GM19463 (cell line): ENCODE data around the gene RARS1.

Experiments used
- ATAC-seq: cut with Tn5 transposase; IDR thresholded peaks from one replicate; pipeline ENCODE4 v1.9.1; 2021; ENCODE audit warnings: mild to moderate bottlenecking, moderate library complexity; ENCODE audit not compliant: unreplicated experiment

Gene RARS1

DNA sequence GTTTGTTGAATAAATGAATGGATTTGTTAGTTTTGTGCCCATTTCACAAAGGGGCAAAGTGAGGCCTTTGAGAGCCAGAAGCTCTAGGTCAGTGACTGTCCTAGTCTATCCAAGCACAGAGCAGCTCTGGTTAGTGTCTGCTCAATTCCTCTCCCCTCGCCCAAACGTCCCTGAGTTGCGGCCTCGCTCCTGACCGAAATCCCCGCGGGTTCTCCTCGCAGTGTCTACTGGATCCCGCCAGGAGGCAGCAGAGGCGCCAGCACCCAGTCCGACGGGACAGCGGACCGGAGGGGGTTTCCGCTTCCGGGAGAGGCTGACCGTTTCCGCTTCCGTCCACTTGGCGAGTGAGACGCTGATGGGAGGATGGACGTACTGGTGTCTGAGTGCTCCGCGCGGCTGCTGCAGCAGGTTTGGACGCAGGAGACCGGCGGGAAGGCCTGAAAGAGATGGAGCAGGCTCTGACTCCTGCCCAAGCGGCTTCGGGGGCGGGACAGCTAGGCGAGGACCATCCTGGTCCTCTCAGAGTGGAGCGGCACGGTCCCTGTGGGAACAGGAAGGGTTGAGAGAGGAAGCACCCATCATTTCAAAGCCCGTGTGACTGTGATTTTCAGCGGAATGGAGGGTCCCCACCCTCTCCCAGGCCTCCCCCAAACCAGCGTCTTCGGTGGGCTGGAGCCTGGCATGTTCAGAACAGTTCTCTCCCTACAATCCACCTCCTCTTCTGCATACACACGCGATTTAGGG is at the start of gene RARS1:
Gene RARS1, plus strand, starts transcription at position 336 of the 744 bp plus-strand sequence. Its CDS starts 28 bp downstream, at position 364.
- ATAC-seq = peak; percentile 68

DNA sequence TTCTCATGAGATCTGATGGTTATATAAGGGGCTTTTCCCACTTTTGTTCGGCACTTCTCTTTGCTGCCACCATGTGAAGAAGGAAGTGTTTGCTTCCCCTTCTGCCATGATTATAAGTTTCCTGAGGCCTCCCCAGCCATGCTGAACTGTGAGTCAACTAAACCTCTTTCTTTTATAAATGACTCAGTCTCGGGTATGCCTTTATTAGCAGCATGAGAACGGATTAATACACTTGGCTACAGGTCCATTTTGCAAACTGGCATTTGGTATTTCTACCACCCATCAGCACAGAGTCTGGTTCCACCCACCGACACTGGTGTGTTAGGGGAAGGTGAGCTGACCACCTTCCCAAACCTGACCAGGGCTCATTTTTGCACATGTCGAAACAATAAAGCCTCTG is 47.9 kb upstream of the RARS1 start:
- ATAC-seq = no peak

DNA sequence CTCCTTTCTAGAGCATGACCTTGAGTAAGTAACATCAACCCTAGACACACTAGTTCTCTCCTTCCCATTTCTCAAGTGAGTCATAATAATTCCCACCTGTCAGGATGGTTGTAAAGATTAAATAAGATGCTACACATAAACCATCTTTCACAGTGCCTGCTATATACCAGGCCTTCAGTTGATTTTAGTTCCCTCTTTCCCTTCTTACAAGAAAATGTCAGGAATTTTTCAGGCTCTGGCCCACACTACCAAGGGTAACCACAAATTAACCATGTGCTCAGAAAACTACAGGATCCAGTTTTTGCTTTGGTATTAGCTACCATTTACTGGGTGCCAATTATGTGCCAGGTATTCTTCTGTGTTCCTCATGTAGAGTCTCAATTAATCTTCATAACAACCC is 42.7 kb upstream of the RARS1 start:
- no peak for ATAC-seq

DNA sequence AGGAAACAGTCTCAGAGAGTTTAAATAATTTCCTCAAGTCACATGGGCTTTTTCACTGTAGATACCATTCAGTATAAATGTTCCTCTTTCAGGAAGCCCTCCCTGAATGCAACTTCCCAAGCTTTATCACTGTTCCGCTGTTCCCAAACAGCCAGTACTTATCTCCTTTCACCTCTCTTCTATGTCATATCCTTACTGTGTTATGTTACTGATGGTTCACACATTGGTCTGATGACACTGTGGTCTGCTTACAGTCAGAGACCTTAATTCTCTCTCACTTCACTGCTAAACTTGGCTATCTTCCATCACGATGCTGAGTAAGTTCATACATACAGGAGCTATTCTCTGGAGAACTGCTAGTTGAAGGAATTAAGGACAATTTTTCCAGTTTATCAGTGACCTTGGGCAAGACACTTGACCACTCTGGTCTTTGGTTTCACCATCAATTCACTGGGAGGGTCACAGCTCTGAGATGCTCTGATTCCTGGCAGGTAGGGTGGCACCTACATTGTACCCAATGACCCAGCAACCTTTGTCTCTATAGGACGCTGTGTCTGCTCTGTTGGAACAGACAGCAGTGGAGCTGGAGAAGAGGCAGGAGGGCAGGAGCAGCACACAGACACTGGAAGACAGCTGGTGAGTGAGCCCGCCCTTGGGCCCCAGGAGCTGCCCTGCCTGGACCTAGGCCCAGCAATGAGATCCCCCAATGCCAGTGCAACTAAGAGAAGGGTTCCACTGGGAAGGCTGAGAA is 42.1 kb upstream of the RARS1 start:
- ATAC-seq = no peak

DNA sequence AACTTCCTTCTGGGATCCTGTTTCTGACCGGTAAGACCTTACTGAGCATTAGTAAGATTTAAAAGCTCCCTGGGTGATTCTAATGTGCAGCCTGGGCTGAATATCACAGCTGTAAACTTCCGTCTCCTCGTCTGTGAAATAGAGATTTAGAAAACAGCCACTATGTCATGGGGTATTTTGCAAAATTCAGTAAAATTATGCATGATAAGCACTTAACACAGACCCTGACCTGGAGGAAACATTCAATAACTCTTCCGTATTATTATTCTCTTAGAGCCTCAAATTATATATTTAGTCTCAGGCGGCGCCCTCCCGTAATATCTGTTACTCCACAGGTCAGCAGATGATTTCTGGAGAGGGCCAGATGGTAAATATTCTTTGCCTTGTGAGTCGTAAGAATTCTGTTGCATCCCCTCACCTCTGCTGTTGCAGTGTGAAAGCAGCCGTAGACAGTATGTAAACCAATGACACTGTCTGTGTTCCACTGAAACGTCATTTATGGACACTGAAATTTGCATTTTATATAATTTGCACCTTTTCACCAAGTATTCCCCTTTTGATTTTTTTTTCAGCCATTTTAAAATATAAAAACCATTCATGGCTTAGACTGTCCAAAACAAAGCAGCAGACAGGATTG is 39.2 kb upstream of the RARS1 start:
- no peak for ATAC-seq

DNA sequence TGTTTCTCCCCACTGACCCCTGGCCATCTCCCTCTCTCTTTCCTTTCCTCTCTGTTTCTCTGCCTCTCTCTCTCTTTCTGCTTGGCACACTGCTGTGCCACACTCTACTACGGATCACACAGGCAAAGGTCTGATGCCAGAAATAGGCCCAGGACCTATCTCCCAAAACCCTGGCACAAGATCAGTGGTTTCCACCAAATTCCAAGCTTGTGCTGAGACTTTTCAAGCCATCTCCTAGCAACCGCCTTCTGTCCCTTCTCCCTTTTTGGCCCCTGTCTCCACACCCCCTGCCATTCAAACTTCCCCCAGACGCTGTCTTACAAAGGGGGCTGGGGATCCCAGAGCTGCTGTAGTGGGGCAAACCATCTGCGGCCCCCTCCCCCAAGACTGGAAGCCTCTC is 38.5 kb upstream of the RARS1 start:
- ATAC-seq = no peak

DNA sequence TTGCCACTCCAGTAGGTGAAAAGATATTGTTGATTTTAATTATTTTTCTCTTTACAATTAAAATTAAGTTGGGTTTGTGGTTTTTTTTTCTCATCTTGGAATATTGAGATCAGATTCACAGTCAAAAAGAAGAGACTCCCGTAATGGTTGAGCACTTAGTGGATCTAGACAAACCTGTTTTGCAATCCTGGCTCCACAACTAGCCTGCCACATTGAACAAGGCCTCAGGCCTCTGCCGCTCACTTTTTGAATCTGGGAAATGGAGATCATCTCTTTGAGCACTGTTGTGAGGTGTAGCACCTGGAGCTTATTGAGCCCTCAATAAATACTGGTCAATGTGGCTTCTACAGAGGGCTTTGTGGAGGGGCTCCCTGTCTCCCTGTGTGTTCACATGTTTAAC is 37.1 kb upstream of the RARS1 start:
- ATAC-seq = no peak

DNA sequence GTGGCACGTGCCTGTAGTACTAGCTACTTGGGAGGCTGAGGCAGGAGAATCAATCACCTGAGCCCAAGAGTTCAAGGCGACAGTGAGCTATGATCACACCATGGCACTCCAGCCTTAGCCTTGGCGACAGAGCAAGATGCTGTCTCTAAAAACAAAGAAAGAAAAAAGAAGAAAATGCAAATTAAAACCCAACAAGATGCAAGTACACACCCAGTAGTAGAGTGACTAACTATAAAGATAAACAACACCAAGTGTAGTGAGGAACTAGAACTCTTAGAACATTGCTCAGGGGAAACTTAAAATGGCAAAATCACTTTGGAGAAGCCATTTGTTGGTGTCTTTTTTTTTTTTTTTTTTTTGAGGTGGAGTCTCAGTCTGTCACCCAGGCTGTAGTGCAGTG is 34.7 kb upstream of the RARS1 start:
- no peak for ATAC-seq

DNA sequence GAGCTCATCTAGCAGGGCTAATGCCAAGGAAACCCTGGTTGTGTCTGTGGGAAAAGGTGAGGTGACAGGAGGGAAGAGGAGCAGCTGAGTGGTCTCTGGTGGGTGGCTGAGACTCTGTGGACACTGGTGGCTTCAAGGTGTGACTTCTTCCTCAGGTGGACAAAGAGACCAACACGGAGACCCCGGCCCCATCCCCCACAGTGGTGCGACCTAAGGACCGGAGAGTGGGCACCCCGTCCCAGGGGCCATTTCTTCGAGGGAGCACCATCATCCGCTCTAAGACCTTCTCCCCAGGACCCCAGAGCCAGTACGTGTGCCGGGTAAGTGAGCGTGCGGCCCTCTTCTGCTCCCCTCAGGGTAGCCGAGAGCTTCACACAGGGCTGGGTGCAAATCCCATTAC is 31.1 kb upstream of the RARS1 start:
- ATAC-seq = no peak

DNA sequence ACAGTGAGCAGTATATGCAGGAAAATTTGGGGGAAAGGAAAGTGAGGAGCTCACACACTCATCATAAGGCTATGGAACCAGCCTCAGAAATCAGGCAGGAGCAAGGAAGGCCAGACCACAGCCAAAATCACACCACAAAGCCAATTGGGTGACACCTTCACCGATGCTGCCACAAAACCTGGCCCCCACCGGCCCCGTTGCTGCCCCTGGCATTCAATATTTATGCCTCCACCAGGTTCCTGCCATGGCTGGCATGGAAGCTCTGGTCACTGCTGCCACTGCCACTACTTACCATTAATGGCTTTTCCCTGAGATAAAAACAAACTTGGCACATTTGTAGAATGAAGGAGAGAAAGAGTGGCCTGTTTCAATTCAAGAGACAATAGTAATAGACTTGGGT is 28.7 kb upstream of the RARS1 start:
- ATAC-seq = no peak

DNA sequence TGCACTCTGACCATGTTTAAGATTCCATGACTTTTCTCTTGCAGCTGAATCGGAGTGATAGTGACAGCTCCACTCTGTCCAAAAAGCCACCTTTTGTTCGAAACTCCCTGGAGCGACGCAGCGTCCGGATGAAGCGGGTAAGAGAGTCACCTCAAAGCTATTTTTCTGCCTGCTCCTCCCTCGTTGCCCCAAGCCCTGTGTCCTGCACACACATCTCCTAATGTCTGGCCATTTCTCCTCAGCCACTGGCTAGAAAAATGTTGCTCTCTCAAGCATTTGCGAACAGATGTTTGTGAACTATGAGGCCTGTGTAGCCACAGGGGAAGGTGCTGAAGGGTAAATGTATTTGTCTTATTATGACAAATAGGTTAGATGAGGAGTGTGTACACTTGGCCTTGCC is 25.7 kb upstream of the RARS1 start:
- ATAC-seq = no peak

DNA sequence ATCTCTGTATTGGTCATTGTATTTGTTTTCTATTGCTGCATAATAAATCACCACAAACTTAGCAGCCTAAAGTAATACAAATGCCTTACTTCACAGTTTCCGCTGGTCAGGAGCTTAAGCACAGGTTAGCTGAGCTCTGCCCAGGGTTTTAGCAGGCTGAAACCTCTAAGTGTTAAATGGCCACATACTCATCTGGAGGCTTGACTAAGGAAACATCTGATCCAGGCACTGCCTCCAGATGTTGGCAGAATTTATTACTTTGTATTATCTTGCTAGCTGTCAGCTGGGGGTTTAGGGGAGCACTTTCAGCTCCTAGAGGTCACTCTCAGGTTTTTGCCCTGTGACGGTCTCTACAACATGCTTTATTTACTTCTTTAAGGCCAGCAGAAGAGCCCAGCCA is 23.2 kb upstream of the RARS1 start:
- no peak for ATAC-seq

DNA sequence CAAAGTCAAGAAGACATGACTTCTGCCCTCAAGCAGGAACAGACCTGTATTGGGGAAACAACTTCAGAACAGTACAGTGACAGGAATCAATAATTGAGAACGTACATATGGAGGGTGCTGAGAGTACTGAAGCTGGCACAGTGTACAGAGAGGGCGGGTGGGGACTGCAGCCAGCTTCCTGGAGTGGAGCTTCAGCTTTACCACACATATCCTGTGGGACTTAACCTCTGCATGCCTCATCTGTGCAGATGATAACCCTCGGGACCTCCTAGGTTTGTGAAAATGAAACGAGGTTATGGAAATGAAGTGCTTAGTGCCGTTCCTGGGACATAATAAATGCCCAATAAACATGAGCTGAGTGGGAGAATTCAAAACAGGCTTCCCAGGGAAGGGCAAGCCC is 22.1 kb upstream of the RARS1 start:
- no peak for ATAC-seq

DNA sequence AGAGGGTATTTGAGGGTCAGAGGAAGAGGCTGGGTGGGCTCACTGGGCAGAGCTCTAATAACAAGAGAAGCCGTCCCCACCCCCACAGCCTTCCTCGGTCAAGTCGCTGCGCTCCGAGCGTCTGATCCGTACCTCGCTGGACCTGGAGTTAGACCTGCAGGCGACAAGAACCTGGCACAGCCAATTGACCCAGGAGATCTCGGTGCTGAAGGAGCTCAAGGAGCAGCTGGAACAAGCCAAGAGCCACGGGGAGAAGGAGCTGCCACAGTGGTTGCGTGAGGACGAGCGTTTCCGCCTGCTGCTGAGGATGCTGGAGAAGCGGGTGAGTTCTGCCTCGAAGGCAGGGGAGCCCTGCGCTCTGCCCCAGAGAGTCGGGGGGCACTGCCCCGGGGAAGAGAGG is 21.6 kb upstream of the RARS1 start:
- no peak for ATAC-seq

DNA sequence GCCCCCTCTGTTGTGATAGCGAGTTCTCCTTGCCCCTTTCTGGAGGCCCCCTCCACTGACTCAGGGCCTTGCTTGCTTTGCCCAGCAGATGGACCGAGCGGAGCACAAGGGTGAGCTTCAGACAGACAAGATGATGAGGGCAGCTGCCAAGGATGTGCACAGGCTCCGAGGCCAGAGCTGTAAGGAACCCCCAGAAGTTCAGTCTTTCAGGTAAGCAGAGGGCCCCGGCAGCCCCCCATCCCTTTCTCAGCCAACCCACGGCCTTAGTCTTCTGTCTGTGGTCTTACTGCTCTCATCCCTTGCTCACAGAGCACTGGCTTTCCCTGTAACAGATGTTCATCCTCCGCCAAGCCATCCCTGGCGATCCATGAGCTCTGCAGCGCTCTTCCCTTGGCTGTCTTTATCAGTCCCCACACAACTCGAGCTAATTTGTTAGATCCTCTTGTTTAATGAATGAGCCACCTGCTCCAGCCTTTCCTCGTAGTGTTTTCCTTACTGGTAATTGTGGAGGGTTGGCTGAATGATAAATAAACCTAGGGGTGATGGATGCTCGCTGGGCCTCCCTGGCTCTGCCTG is 18.4 kb upstream of the RARS1 start:
- no peak for ATAC-seq

DNA sequence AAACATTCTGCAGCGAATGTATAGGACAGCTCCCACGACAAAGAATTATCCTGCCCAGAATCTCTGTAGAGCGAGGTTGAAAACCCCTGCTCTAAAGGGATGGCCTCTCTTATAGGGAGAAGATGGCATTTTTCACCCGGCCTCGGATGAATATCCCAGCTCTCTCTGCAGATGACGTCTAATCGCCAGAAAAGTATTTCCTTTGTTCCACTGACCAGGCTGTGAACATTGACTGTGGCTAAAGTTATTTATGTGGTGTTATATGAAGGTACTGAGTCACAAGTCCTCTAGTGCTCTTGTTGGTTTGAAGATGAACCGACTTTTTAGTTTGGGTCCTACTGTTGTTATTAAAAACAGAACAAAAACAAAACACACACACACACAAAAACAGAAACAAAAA is 17.4 kb upstream of the RARS1 start:
- no peak for ATAC-seq

DNA sequence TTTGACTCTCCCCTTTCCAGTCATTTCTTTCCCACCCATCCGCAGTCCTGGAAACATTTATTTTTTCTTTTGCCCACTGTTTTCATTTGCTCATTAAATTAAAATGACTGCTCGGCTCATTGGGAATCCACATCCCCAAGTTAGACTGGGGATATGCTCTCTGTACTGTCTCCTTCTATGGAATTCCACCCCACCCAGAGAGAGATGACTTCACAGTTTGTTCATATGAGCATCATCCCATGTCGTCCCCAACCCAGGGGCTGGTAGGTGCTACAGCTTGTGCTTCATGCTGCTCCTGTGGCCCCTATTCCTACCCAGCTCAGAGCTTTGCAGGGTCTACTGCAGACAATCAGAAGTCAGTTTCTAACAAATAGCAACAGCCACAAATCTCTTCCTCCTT is 16.5 kb upstream of the RARS1 start:
- ATAC-seq = no peak

DNA sequence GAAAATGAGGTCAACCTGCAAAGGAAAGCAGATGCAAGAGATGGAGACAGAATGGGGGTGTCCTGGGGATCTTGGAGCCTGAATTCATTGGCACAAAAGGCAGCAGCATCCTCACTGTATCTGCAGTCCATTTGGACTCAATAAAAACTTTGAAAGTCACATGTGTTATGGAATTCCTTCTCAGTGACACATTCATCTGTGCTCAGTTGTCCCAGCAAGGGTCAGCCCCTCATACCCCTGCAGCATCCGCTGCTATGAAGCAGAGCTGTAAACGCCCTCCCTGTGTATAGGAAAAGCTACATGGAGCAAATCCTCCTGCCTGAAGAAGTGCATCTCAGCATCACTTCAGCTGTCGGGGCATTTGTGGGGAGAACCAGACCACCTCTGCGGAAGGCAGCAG is 14.5 kb upstream of the RARS1 start:
- ATAC-seq = no peak

DNA sequence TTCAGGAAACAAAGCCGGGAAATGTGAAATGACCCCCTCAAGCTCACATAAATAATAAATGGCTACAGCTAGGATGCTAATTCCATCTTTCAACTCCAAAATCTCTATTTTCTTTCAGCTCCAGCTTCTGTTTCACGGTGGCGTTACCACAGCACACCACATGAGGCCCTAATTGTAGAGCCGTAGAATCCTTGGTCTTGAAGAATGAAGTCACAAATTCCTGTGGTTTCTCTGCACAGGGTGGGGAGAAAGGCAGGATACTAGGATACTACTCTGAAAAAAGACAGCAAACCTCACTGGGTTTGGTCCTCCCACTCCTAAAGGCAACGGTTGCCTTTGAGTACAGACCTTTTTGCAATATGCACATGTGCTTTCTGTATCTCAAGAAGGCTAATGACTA is 13.9 kb upstream of the RARS1 start:
- no peak for ATAC-seq

DNA sequence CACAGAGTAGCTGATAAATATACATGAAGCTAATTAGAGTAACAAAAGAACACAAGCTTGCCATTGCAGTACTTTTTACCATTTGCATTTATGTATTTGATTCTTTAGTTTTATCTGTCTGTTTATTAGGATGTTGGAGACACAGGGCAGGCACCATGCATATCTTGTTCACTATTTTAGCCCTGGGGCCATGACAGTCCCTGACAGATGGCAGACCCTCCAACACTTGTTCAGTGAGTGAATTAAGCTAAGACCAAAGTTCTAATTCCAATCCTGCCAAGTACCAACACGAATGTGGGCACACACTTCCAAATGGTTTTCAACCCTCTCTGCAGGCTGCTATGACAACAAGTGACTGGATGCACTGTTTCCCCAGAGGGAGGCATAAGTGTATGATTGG is 12.0 kb upstream of the RARS1 start:
- ATAC-seq = no peak

DNA sequence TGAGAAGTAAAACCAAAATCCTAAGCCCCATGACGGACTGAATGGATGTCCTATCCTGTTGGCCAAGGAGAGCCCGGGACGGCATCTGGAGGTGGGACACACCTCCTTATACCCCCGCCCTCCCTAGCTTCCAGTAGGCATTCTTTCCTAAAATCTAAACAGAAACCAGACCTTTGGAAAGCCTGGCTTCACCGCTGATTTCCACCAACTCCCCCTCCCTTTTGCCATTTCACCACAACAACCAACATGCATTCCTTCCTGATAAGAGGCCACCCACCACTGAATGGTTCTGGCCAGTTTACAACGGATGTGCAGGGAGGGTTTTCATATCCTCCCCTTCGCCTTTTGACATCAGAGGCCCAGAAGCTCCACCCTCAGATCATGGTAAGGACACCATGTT is 9.2 kb upstream of the RARS1 start:
- no peak for ATAC-seq

DNA sequence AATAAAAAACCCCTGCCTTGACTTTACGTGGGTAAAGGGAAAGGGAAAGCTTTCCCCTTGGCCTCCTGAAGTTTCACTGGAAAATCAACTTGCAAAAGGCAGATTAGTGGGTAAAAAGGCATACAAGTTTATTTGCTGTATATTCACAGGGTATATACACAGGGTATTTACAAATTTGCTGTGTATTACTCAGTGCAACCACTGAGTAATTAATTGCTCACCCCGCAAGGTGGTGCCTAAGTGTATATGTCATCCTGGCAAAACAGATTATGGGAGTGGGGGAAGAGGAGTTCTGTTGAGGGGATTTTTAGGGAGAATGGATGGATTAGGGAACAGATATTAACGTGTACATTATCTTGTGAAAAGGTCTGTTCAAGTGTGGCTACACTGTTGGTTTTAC is 7.1 kb upstream of the RARS1 start:
- no peak for ATAC-seq
